Stimulated activated CD8-positive, alpha-beta memory T cell treated with anti-CD3 and anti-CD28 coated beads, Interleukin-4, amount 100 ng/mL, for 24 hours (primary cell): ENCODE data around the gene LCE1D.

Experiments
- DNase-seq: peaks from one replicate; pipeline ENCODE4 v3.0.0-alpha.2; 2020; ENCODE audit warnings: low read depth

Gene LCE1D

GRCh38 chr1:152796421-152796820 is at the start of gene LCE1D:
TSS of gene LCE1D (plus strand) at chr1:152796721. CDS start at chr1:152797795, 1,074 bp downstream.
- no peak for DNase-seq

- no peak for DNase-seq
Observed at GRCh38 chr1:152747831-152748230, 48.7 kb upstream of the LCE1D start.

GRCh38 chr1:152752225-152752624 is 44.3 kb upstream of the LCE1D start:
- no peak for DNase-seq

GRCh38 chr1:152753586-152753985 is 42.9 kb upstream of the LCE1D start:
- DNase-seq: no peak

GRCh38 chr1:152756872-152757271 is 39.6 kb upstream of the LCE1D start:
- no peak for DNase-seq

- DNase-seq: no peak
Observed at GRCh38 chr1:152757747-152758146, 38.8 kb upstream of the LCE1D start, which contains the start of gene KPRP. TSS of gene KPRP (plus strand) at chr1:152758025. CDS start at chr1:152759589, 1,564 bp downstream.

- no peak for DNase-seq
Observed at GRCh38 chr1:152758636-152759035, 37.9 kb upstream of the LCE1D start.

- no peak for DNase-seq
Observed at GRCh38 chr1:152759453-152760173, 36.9 kb upstream of the LCE1D start.

GRCh38 chr1:152760551-152761190 is 35.9 kb upstream of the LCE1D start:
- no peak for DNase-seq

- DNase-seq: no peak
Observed at GRCh38 chr1:152761609-152762213, 34.8 kb upstream of the LCE1D start.

- no peak for DNase-seq
Observed at GRCh38 chr1:152768847-152769533, 27.5 kb upstream of the LCE1D start.

GRCh38 chr1:152770411-152770810 is 26.1 kb upstream of the LCE1D start:
- DNase-seq: no peak

- no peak for DNase-seq
Observed at GRCh38 chr1:152774875-152775274, 21.6 kb upstream of the LCE1D start, which contains the start of gene LCE1F. TSS of gene LCE1F (plus strand) at chr1:152775140. CDS start at chr1:152776372, 1,232 bp downstream.

- DNase-seq: no peak
Observed at GRCh38 chr1:152776361-152776760, 20.2 kb upstream of the LCE1D start.

- no peak for DNase-seq
Observed at GRCh38 chr1:152777510-152778137, 18.9 kb upstream of the LCE1D start.

- no peak for DNase-seq
Observed at GRCh38 chr1:152783095-152783494, 13.4 kb upstream of the LCE1D start.

- no peak for DNase-seq
Observed at GRCh38 chr1:152786077-152786476, 10.4 kb upstream of the LCE1D start, which contains the start of gene LCE1E. TSS of gene LCE1E (plus strand) at chr1:152786257. CDS start at chr1:152787300, 1,043 bp downstream.

- no peak for DNase-seq
Observed at GRCh38 chr1:152795686-152796085, 835 bp upstream of the LCE1D start.

GRCh38 chr1:152801333-152801732 is 4.8 kb downstream of the LCE1D start:
- no peak for DNase-seq

GRCh38 chr1:152806576-152806975 is 10.1 kb downstream of the LCE1D start, which contains the start of gene LCE1C:
TSS of gene LCE1C (minus strand) at chr1:152806651. CDS start at chr1:152805478, 1,173 bp downstream.
- DNase-seq: no peak

GRCh38 chr1:152811050-152811449 is 14.5 kb downstream of the LCE1D start:
- no peak for DNase-seq

GRCh38 chr1:152811671-152812070 is 15.2 kb downstream of the LCE1D start, which contains the start of gene LCE1B:
TSS of gene LCE1B (plus strand) at chr1:152811971. CDS start at chr1:152812447, 476 bp downstream.
- DNase-seq: no peak
